Measurements from ENCODE around the gene HYAL3.

Gene HYAL3

GRCh38 chr3:50298836-50299637 lies at the start of gene HYAL3, which contains the start of gene NAA80:
Gene HYAL3, minus strand, starts transcription at chr3:50299405. Its CDS starts 3,803 bp downstream, at chr3:50295602.
Gene NAA80, minus strand, starts transcription at chr3:50299405. Its CDS starts 1,942 bp downstream, at chr3:50297463.
- no peaks in the 10 kb centered on the region for H3K27me3 Mint-ChIP-seq
- no peaks in the 10 kb centered on the region for H3K9me3 Mint-ChIP-seq (ENCODE audit: low read depth)
- peak within 1 kb of the TSS; percentile 98 for H3K27ac Mint-ChIP-seq
- peak within 1 kb of the TSS; percentile 97 for H3K4me3 Mint-ChIP-seq
- H3K4me1 Mint-ChIP-seq (ENCODE audit: low read depth) = peaks cover 22% of the 10 kb centered on the region
- no peaks in the 10 kb centered on the region for H3K36me3 Mint-ChIP-seq

- H3K9me3 Mint-ChIP-seq (ENCODE audit: low read depth) = no peaks in the 10 kb centered on the region
- peak overlapping the region; percentile 52 for H3K4me3 Mint-ChIP-seq
- H3K4me1 Mint-ChIP-seq (ENCODE audit: low read depth) = peaks cover 60% of the 10 kb centered on the region
- H3K36me3 Mint-ChIP-seq = no peaks in the 10 kb centered on the region
- H3K27me3 Mint-ChIP-seq = no peaks in the 10 kb centered on the region
- H3K27ac Mint-ChIP-seq = peak overlapping the region; percentile 66
Observed at GRCh38 chr3:50347187-50347813, 48.1 kb upstream of the HYAL3 start.

GRCh38 chr3:50345586-50346234 lies 46.5 kb upstream of the HYAL3 start, which contains the start of gene ZMYND10:
Gene ZMYND10, minus strand, starts transcription at chr3:50345732. Its CDS starts 153 bp downstream, at chr3:50345579.
- Mint-ChIP-seq H3K36me3 (no peaks in the 10 kb centered on the region), H3K9me3 (ENCODE audit: low read depth) (no peaks in the 10 kb centered on the region), H3K27ac (no peak within 1 kb of the TSS), H3K4me3 (peak within 1 kb of the TSS; percentile 62), H3K27me3 (no peaks in the 10 kb centered on the region), H3K4me1 (ENCODE audit: low read depth) (peaks cover 54% of the 10 kb centered on the region)

GRCh38 chr3:50345008-50345407 lies 45.8 kb upstream of the HYAL3 start:
- Mint-ChIP-seq H3K27me3 (no peaks in the 10 kb centered on the region), H3K36me3 (no peaks in the 10 kb centered on the region), H3K4me1 (ENCODE audit: low read depth) (peaks cover 50% of the 10 kb centered on the region), H3K9me3 (ENCODE audit: low read depth) (no peaks in the 10 kb centered on the region), H3K27ac (no peak overlapping the region), H3K4me3 (no peak overlapping the region)

GRCh38 chr3:50342813-50343633 lies 43.8 kb upstream of the HYAL3 start:
- Mint-ChIP-seq H3K4me3 (no peak overlapping the region), H3K9me3 (ENCODE audit: low read depth) (no peaks in the 10 kb centered on the region), H3K4me1 (ENCODE audit: low read depth) (peaks cover 49% of the 10 kb centered on the region), H3K27me3 (no peaks in the 10 kb centered on the region), H3K36me3 (no peaks in the 10 kb centered on the region), H3K27ac (peak overlapping the region; percentile 28)

GRCh38 chr3:50341996-50342650 lies 42.9 kb upstream of the HYAL3 start:
- peak overlapping the region; percentile 16 for H3K27ac Mint-ChIP-seq

GRCh38 chr3:50341537-50341936 lies 42.3 kb upstream of the HYAL3 start:
- Mint-ChIP-seq H3K27ac (peak overlapping the region; percentile 92), H3K36me3 (no peaks in the 10 kb centered on the region), H3K4me3 (peak overlapping the region; percentile 82), H3K9me3 (ENCODE audit: low read depth) (no peaks in the 10 kb centered on the region), H3K27me3 (no peaks in the 10 kb centered on the region), H3K4me1 (ENCODE audit: low read depth) (peaks cover 42% of the 10 kb centered on the region)

More at GRCh38 chr3:50341996-50342650, 42.9 kb upstream of the HYAL3 start:
- Mint-ChIP-seq H3K9me3 (ENCODE audit: low read depth) (no peaks in the 10 kb centered on the region), H3K36me3 (no peaks in the 10 kb centered on the region), H3K4me1 (ENCODE audit: low read depth) (peaks cover 43% of the 10 kb centered on the region), H3K27me3 (no peaks in the 10 kb centered on the region), H3K4me3 (no peak overlapping the region)

GRCh38 chr3:50340448-50341329 lies 41.5 kb upstream of the HYAL3 start, which contains the start of gene RASSF1:
Gene RASSF1, minus strand, starts transcription at chr3:50340836. Its CDS starts 31 bp downstream, at chr3:50340805.
- no peaks in the 10 kb centered on the region for H3K9me3 Mint-ChIP-seq (ENCODE audit: low read depth)
- peaks cover 43% of the 10 kb centered on the region for H3K4me1 Mint-ChIP-seq (ENCODE audit: low read depth)
- peak within 1 kb of the TSS; percentile 99 for H3K4me3 Mint-ChIP-seq
- no peaks in the 10 kb centered on the region for H3K27me3 Mint-ChIP-seq
- peak within 1 kb of the TSS; percentile 99 for H3K27ac Mint-ChIP-seq
- H3K36me3 Mint-ChIP-seq = no peaks in the 10 kb centered on the region

- Mint-ChIP-seq H3K36me3 (no peaks in the 10 kb centered on the region), H3K27me3 (no peaks in the 10 kb centered on the region), H3K9me3 (ENCODE audit: low read depth) (no peaks in the 10 kb centered on the region), H3K4me1 (ENCODE audit: low read depth) (peaks cover 47% of the 10 kb centered on the region), H3K4me3 (peak overlapping the region; percentile 99), H3K27ac (peak overlapping the region; percentile 99)
Observed at GRCh38 chr3:50340147-50340447, 40.9 kb upstream of the HYAL3 start.

GRCh38 chr3:50339485-50340146 lies 40.4 kb upstream of the HYAL3 start:
- Mint-ChIP-seq H3K27ac (peak overlapping the region; percentile 99), H3K9me3 (ENCODE audit: low read depth) (no peaks in the 10 kb centered on the region), H3K4me3 (peak overlapping the region; percentile 99), H3K4me1 (ENCODE audit: low read depth) (peaks cover 46% of the 10 kb centered on the region), H3K27me3 (no peaks in the 10 kb centered on the region), H3K36me3 (no peaks in the 10 kb centered on the region)

- Mint-ChIP-seq H3K36me3 (no peaks in the 10 kb centered on the region), H3K4me1 (ENCODE audit: low read depth) (peaks cover 53% of the 10 kb centered on the region), H3K27me3 (no peaks in the 10 kb centered on the region)
Observed at GRCh38 chr3:50338965-50339364, 39.8 kb upstream of the HYAL3 start.

GRCh38 chr3:50337175-50337861 lies 38.1 kb upstream of the HYAL3 start:
- peaks cover 58% of the 10 kb centered on the region for H3K4me1 Mint-ChIP-seq (ENCODE audit: low read depth)
- H3K27ac Mint-ChIP-seq = peak overlapping the region; percentile 99
- no peaks in the 10 kb centered on the region for H3K27me3 Mint-ChIP-seq
- H3K36me3 Mint-ChIP-seq = no peaks in the 10 kb centered on the region
- H3K9me3 Mint-ChIP-seq (ENCODE audit: low read depth) = no peaks in the 10 kb centered on the region
- peak overlapping the region; percentile 99 for H3K4me3 Mint-ChIP-seq

More at GRCh38 chr3:50338965-50339364, 39.8 kb upstream of the HYAL3 start:
- Mint-ChIP-seq H3K4me3 (peak overlapping the region; percentile 99), H3K27ac (peak overlapping the region; percentile 99), H3K9me3 (ENCODE audit: low read depth) (no peaks in the 10 kb centered on the region)
